ENCODE data around the gene SNTG2. TPM values are rescaled to one million over a fixed set of nuclear protein-coding genes. Genes with fewer than 3 reads are reported as not detected.

SNTG2 gene
- total RNA-seq, 1 experiment from 2014 or later: not detected

- Histone ChIP-seq H3K27me3 (peaks cover 6% of the 10 kb centered on the region; the same call in 1 of the 2 replicates), H3K9me3 (replicated peaks) (no peaks in the 10 kb centered on the region), H3K4me3 (peak overlapping the region; percentile 42), H3K36me3 (no peaks in the 10 kb centered on the region), H3K4me1 (no peaks in the 10 kb centered on the region), H3K27ac (peak overlapping the region; percentile 43)
- peak; percentile 39 to 61 for DNase-seq
Measured at GRCh38 chr2:1170711-1171110, 220.1 kb downstream of the SNTG2 start.

GRCh38 chr2:1173528-1173927 lies 222.9 kb downstream of the SNTG2 start:
- H3K36me3 ChIP-seq: no peaks in the 10 kb centered on the region

GRCh38 chr2:1181893-1182292 lies 231.2 kb downstream of the SNTG2 start:
- no peak overlapping the region for H3K4me3 ChIP-seq
- H3K27ac ChIP-seq: no peak overlapping the region
- no peak for DNase-seq
- 0 out of 2 replicates have a peak, but pooled peaks cover 3% of the 10 kb centered on the region for H3K27me3 ChIP-seq
- H3K4me1 ChIP-seq: no peaks in the 10 kb centered on the region
- H3K36me3 ChIP-seq: no peaks in the 10 kb centered on the region
- H3K9me3 ChIP-seq (replicated peaks): no peaks in the 10 kb centered on the region

More at GRCh38 chr2:1173528-1173927, 222.9 kb downstream of the SNTG2 start:
- Histone ChIP-seq H3K27ac (no peak overlapping the region), H3K4me3 (no peak overlapping the region), H3K9me3 (replicated peaks) (no peaks in the 10 kb centered on the region), H3K4me1 (no peaks in the 10 kb centered on the region), H3K27me3 (peaks cover 6% of the 10 kb centered on the region; the same call in 1 of the 2 replicates)
- no peak for DNase-seq

- Histone ChIP-seq H3K4me3 (no peak overlapping the region), H3K4me1 (no peaks in the 10 kb centered on the region), H3K27me3 (0 out of 2 replicates have a peak, but pooled peaks cover 3% of the 10 kb centered on the region), H3K27ac (no peak overlapping the region), H3K36me3 (no peaks in the 10 kb centered on the region), H3K9me3 (replicated peaks) (no peaks in the 10 kb centered on the region)
- DNase-seq: no peak
Measured at GRCh38 chr2:1183300-1183699, 232.7 kb downstream of the SNTG2 start.

DNA sequence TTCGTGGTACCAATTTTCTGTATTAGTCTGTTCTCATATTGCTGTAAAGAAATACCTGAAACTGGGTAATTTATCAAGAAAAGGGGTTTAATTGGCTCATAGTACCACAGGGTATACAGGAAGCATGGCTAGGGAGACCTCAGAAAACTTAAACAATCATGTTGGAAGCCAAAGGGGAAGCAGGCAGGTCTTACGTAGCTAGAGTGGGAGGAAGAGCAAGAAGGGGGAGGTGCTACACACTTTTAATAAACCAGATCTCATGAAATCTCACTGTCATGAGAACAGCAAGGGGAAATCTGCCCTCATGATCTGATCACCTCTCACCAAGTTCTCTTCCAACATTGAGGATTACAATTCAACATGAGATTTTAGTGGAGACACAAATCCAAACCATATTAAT lies 235.8 kb downstream of the SNTG2 start:
- H3K9me3 ChIP-seq (replicated peaks): no peaks in the 10 kb centered on the region
- H3K27me3 ChIP-seq: 0 out of 2 replicates have a peak, but pooled peaks cover 3% of the 10 kb centered on the region
- H3K36me3 ChIP-seq: no peaks in the 10 kb centered on the region
- no peak overlapping the region for H3K27ac ChIP-seq
- no peak overlapping the region for H3K4me3 ChIP-seq
- no peaks in the 10 kb centered on the region for H3K4me1 ChIP-seq
- DNase-seq: no peak

DNA sequence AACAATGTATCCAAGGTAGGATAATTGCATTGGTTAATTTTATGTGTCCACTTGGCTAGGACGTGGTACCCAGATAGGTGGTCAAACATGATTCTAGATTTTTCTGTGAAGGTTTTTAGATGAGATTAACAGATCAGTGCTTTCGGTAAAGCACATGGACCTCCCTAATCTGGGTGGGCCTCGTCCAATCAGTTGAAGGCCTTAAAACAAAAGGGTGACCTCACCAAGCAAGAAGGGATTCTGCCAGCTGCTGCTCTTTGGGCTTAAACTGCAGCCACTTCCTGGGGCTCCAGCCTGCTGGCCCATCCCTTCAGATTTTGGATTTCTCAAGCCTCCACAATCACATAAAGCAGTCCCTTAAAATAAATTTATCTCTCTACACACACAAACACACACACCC lies 236.5 kb downstream of the SNTG2 start:
- Histone ChIP-seq H3K9me3 (replicated peaks) (no peaks in the 10 kb centered on the region), H3K4me3 (no peak overlapping the region), H3K36me3 (no peaks in the 10 kb centered on the region), H3K27ac (no peak overlapping the region), H3K4me1 (no peaks in the 10 kb centered on the region), H3K27me3 (0 out of 2 replicates have a peak, but pooled peaks cover 3% of the 10 kb centered on the region)
- no peak for DNase-seq

GRCh38 chr2:1192121-1192520 lies 241.5 kb downstream of the SNTG2 start:
- H3K4me3 ChIP-seq: no peak overlapping the region
- H3K27me3 ChIP-seq: no peaks in the 10 kb centered on the region
- no peak overlapping the region for H3K27ac ChIP-seq
- H3K9me3 ChIP-seq (replicated peaks): no peaks in the 10 kb centered on the region
- no peak for DNase-seq
- H3K36me3 ChIP-seq: no peaks in the 10 kb centered on the region
- no peaks in the 10 kb centered on the region for H3K4me1 ChIP-seq

DNA sequence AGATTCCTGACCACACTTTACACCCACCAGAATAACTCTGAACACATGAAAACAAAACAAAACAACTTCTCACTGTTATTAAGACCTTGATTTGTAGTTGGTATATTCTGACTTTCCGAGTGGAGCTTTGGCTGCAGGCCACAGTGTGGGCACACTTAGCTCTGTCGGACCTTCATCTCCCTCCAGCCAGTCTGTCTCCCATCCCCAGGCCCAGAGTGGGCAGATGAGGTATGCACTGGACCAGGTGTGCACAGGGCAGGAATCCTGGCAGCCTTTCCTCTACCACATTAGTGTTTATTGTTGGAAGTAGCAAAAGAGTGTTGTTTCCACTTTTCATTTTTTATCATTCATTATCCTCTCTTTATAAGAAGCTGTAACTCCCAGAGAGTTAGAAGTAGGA lies 243.2 kb downstream of the SNTG2 start:
- Histone ChIP-seq H3K4me1 (no peaks in the 10 kb centered on the region), H3K4me3 (no peak overlapping the region), H3K27me3 (no peaks in the 10 kb centered on the region), H3K9me3 (replicated peaks) (no peaks in the 10 kb centered on the region), H3K36me3 (no peaks in the 10 kb centered on the region), H3K27ac (no peak overlapping the region)
- no peak for DNase-seq

- H3K27ac ChIP-seq: no peak overlapping the region
Measured at GRCh38 chr2:1203772-1204171, 253.1 kb downstream of the SNTG2 start.

GRCh38 chr2:1205853-1206252 lies 255.2 kb downstream of the SNTG2 start:
- Histone ChIP-seq H3K4me3 (no peak overlapping the region), H3K4me1 (no peaks in the 10 kb centered on the region), H3K36me3 (no peaks in the 10 kb centered on the region), H3K27ac (no peak overlapping the region), H3K27me3 (no peaks in the 10 kb centered on the region), H3K9me3 (replicated peaks) (no peaks in the 10 kb centered on the region)
- DNase-seq: no peak

More at GRCh38 chr2:1203772-1204171, 253.1 kb downstream of the SNTG2 start:
- H3K36me3 ChIP-seq: no peaks in the 10 kb centered on the region
- H3K9me3 ChIP-seq (replicated peaks): no peaks in the 10 kb centered on the region
- DNase-seq: no peak
- no peak overlapping the region for H3K4me3 ChIP-seq
- no peaks in the 10 kb centered on the region for H3K4me1 ChIP-seq
- no peaks in the 10 kb centered on the region for H3K27me3 ChIP-seq

GRCh38 chr2:1207962-1208510 lies 257.4 kb downstream of the SNTG2 start:
- Histone ChIP-seq H3K4me3 (no peak overlapping the region), H3K9me3 (replicated peaks) (no peaks in the 10 kb centered on the region), H3K27ac (no peak overlapping the region), H3K36me3 (no peaks in the 10 kb centered on the region), H3K4me1 (no peaks in the 10 kb centered on the region), H3K27me3 (no peaks in the 10 kb centered on the region)
- no peak for DNase-seq

GRCh38 chr2:1208522-1208921 lies 257.9 kb downstream of the SNTG2 start:
- Histone ChIP-seq H3K9me3 (replicated peaks) (no peaks in the 10 kb centered on the region), H3K4me3 (no peak overlapping the region), H3K4me1 (no peaks in the 10 kb centered on the region), H3K36me3 (no peaks in the 10 kb centered on the region), H3K27ac (no peak overlapping the region), H3K27me3 (no peaks in the 10 kb centered on the region)
- no peak for DNase-seq

- DNase-seq: no peak
- no peak overlapping the region for H3K4me3 ChIP-seq
- no peaks in the 10 kb centered on the region for H3K27me3 ChIP-seq
- peaks cover 3% of the 10 kb centered on the region; the same call in 1 of the 2 replicates for H3K9me3 ChIP-seq (replicated peaks)
- no peaks in the 10 kb centered on the region for H3K4me1 ChIP-seq
- no peak overlapping the region for H3K27ac ChIP-seq
- no peaks in the 10 kb centered on the region for H3K36me3 ChIP-seq
Measured at GRCh38 chr2:1209246-1209645, 258.6 kb downstream of the SNTG2 start.

GRCh38 chr2:1209761-1210160 lies 259.1 kb downstream of the SNTG2 start:
- no peak overlapping the region for H3K4me3 ChIP-seq
- H3K27me3 ChIP-seq: no peaks in the 10 kb centered on the region
- H3K36me3 ChIP-seq: no peaks in the 10 kb centered on the region
- no peak overlapping the region for H3K27ac ChIP-seq
- peaks cover 3% of the 10 kb centered on the region; the same call in 1 of the 2 replicates for H3K9me3 ChIP-seq (replicated peaks)
- DNase-seq: no peak
- H3K4me1 ChIP-seq: no peaks in the 10 kb centered on the region

DNA sequence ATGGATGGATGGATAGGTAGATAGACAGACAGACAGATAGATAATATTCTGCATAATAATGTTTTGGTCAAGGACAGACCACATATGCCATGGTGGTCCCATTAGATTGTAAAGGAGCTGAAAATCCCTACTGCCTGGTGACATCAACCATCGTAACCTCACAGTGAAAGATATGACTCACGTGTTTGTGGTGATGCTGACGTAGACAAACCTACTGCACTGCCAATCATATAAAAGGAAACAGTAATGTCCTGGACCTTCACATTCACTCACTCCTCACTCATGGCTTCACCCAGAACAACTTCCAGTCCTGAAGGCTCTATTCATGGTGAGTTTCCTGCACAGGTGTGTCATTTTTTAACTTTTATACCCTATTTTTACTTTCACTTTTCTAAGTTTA lies 259.7 kb downstream of the SNTG2 start:
- H3K4me3 ChIP-seq: no peak overlapping the region
- DNase-seq: no peak
- H3K27me3 ChIP-seq: no peaks in the 10 kb centered on the region
- no peaks in the 10 kb centered on the region for H3K4me1 ChIP-seq
- no peaks in the 10 kb centered on the region for H3K36me3 ChIP-seq
- H3K9me3 ChIP-seq (replicated peaks): peaks cover 3% of the 10 kb centered on the region; the same call in 1 of the 2 replicates
- H3K27ac ChIP-seq: no peak overlapping the region
